Measurements from ENCODE around the gene L1TD1.

The L1TD1 gene

DNA sequence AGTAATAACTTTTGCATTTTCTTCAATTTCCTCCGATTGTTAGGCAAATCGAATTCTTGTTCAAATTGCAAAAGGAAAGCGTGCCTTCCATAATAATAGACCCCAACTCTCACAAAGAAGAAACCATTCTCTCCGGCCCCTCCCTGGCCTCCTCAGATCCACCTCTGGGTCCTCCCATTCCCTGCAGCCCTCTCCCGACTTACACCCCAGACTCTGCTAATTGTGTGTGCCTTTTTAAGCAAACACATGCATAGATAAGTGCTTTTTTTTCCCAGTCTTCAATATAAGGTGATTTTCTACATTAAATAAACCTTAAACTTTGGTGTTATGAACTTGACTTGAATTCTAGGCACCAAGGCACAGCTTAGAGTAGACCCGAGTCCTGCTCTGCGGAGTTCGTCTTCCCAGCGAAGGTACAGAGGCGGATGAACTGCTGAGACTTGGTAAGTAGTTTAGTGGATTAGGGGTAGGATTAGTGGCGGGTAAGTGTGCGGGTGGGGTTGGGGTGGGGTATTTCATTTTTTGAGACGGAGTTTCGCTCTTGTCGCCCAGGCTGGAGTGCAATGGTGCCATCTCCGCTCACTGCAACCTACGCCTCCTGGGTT lies 1.5 kb downstream of the L1TD1 start:
- Histone ChIP-seq H3K4me1 (peaks cover 0 to 10% (median 0%) of the 10 kb centered on the region in 10 experiments; a peak in 7 of 20 replicates), H3K27me3 (no peaks in the 10 kb centered on the region), H3K4me3 (no peak overlapping the region), H4K20me1 (no peaks in the 10 kb centered on the region), H3K4me2 (no peak overlapping the region), H3K9me3 (replicated peaks in 1 of 11) (peaks cover 6 to 20% (median 13%) of the 10 kb centered on the region in 11 experiments; a peak in 21 of 22 replicates), H3K27ac (no peak overlapping the region), H3K9ac (no peak overlapping the region), H3K36me3 (no peaks in the 10 kb centered on the region)
- TF ChIP-seq Cebpa-rat (IDR thresholded peaks at IDR 0.05): no peak

- no peak for TF ChIP-seq Cebpa-rat (IDR thresholded peaks at IDR 0.05)
- Histone ChIP-seq H4K20me1 (no peaks in the 10 kb centered on the region), H3K4me2 (peak overlapping the region in 1 of 11 experiments; percentile 28; a peak in 1 of 22 replicates), H3K27me3 (no peaks in the 10 kb centered on the region), H3K36me3 (no peaks in the 10 kb centered on the region), H3K4me1 (peaks cover 0 to 10% (median 0%) of the 10 kb centered on the region in 10 experiments; a peak in 7 of 20 replicates), H3K4me3 (no peak overlapping the region), H3K27ac (no peak overlapping the region), H3K9me3 (replicated peaks in 1 of 11) (peaks cover 6 to 20% (median 13%) of the 10 kb centered on the region in 11 experiments; a peak in 21 of 22 replicates), H3K9ac (no peak overlapping the region)
These were observed 3.6 kb downstream of the L1TD1 start for GRCh38 chr1:62198069-62198780.

GRCh38 chr1:62198781-62199125 lies 4.1 kb downstream of the L1TD1 start:
- no peaks in the 10 kb centered on the region for H3K27me3 ChIP-seq
- peaks cover 6 to 18% (median 13%) of the 10 kb centered on the region in 11 experiments; a peak in 21 of 22 replicates for H3K9me3 ChIP-seq (replicated peaks in 1 of 11)
- H3K4me2 ChIP-seq: peak overlapping the region in 1 of 11 experiments; percentile 28; a peak in 1 of 22 replicates
- no peak overlapping the region for H3K4me3 ChIP-seq
- H3K4me1 ChIP-seq: peaks cover 0 to 10% (median 0%) of the 10 kb centered on the region in 10 experiments; a peak in 7 of 20 replicates
- no peaks in the 10 kb centered on the region for H4K20me1 ChIP-seq
- no peak overlapping the region for H3K9ac ChIP-seq
- H3K36me3 ChIP-seq: no peaks in the 10 kb centered on the region
- H3K27ac ChIP-seq: no peak overlapping the region
- no peak for TF ChIP-seq Cebpa-rat (IDR thresholded peaks at IDR 0.05)

- Histone ChIP-seq H3K4me1 (peaks cover 11 to 26% (median 22%) of the 10 kb centered on the region in 10 experiments), H3K36me3 (no peaks in the 10 kb centered on the region), H3K27me3 (no peaks in the 10 kb centered on the region), H3K4me2 (no peak overlapping the region), H3K27ac (no peak overlapping the region), H4K20me1 (no peaks in the 10 kb centered on the region), H3K4me3 (no peak overlapping the region), H3K9me3 (replicated peaks in 1 of 11) (peaks cover 9 to 20% (median 12%) of the 10 kb centered on the region in 11 experiments; a peak in 21 of 22 replicates), H3K9ac (no peak overlapping the region)
- TF ChIP-seq Cebpa-rat (IDR thresholded peaks at IDR 0.05): no peak
These were observed 12.5 kb downstream of the L1TD1 start for GRCh38 chr1:62207187-62207586.

GRCh38 chr1:62208087-62208486 lies 13.4 kb downstream of the L1TD1 start:
- H3K4me1 ChIP-seq: peaks cover 11 to 26% (median 22%) of the 10 kb centered on the region in 10 experiments
- H3K4me3 ChIP-seq: no peak overlapping the region
- no peaks in the 10 kb centered on the region for H4K20me1 ChIP-seq
- peak overlapping the region in 2 of 11 experiments; percentile 47 to 91; a peak in 4 of 22 replicates for H3K27ac ChIP-seq
- H3K9ac ChIP-seq: no peak overlapping the region
- no peaks in the 10 kb centered on the region for H3K27me3 ChIP-seq
- no peaks in the 10 kb centered on the region for H3K36me3 ChIP-seq
- no peak overlapping the region for H3K4me2 ChIP-seq
- H3K9me3 ChIP-seq (replicated peaks in 1 of 11): peaks cover 9 to 20% (median 12%) of the 10 kb centered on the region in 11 experiments; a peak in 21 of 22 replicates
- TF ChIP-seq Cebpa-rat (IDR thresholded peaks at IDR 0.05): no peak

GRCh38 chr1:62208970-62209369 lies 14.3 kb downstream of the L1TD1 start:
- H3K9ac ChIP-seq: no peak overlapping the region
- no peak overlapping the region for H3K4me3 ChIP-seq
- H3K4me1 ChIP-seq: peaks cover 11 to 26% (median 22%) of the 10 kb centered on the region in 10 experiments
- H3K27me3 ChIP-seq: no peaks in the 10 kb centered on the region
- H3K36me3 ChIP-seq: no peaks in the 10 kb centered on the region
- H3K9me3 ChIP-seq (replicated peaks in 1 of 11): peaks cover 9 to 20% (median 12%) of the 10 kb centered on the region in 11 experiments; a peak in 21 of 22 replicates
- no peak for TF ChIP-seq Cebpa-rat (IDR thresholded peaks at IDR 0.05)
- H3K4me2 ChIP-seq: peak overlapping the region in 7 of 11 experiments; percentile 5 to 74 (median 57); a peak in 9 of 22 replicates
- H4K20me1 ChIP-seq: no peaks in the 10 kb centered on the region
- H3K27ac ChIP-seq: peak overlapping the region in 9 of 11 experiments; percentile 75 to 91 (median 77); a peak in 16 of 22 replicates

DNA sequence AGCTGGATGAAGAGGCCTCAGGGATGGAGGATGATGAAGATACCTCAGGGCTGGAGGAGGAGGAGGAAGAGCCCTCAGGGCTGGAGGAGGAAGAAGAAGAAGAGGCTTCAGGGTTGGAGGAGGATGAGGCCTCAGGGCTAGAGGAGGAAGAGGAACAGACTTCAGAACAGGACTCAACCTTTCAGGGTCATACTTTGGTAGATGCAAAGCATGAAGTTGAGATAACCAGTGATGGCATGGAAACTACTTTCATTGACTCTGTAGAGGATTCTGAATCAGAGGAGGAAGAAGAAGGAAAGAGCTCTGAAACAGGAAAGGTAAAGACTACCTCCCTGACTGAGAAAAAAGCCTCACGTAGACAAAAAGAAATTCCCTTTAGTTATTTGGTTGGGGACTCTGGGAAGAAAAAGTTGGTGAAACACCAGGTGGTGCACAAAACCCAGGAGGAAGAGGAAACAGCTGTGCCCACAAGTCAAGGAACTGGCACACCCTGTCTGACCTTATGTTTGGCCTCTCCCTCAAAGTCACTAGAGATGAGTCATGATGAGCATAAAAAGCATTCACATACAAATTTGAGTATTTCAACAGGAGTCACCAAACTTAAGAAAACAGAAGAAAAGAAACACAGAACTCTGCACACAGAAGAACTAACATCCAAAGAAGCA lies 15.4 kb downstream of the L1TD1 start:
- peak overlapping the region; percentile 25 to 74 (median 57) for H3K4me2 ChIP-seq

GRCh38 chr1:62210960-62211359 lies 16.3 kb downstream of the L1TD1 start:
- Histone ChIP-seq H3K36me3 (no peaks in the 10 kb centered on the region), H3K9ac (peak overlapping the region in 3 of 11 experiments; percentile 7 to 55 (median 8); a peak in 2 of 22 replicates), H3K4me2 (peak overlapping the region in 5 of 11 experiments; percentile 57 to 74 (median 65); a peak in 6 of 22 replicates), H3K9me3 (replicated peaks in 1 of 11) (peaks cover 9 to 20% (median 12%) of the 10 kb centered on the region in 11 experiments; a peak in 21 of 22 replicates), H3K4me3 (no peak overlapping the region), H4K20me1 (no peaks in the 10 kb centered on the region), H3K4me1 (peaks cover 11 to 26% (median 22%) of the 10 kb centered on the region in 10 experiments), H3K27me3 (no peaks in the 10 kb centered on the region), H3K27ac (peak overlapping the region in 9 of 11 experiments; percentile 75 to 91 (median 77); a peak in 17 of 22 replicates)
- TF ChIP-seq Cebpa-rat (IDR thresholded peaks at IDR 0.05): no peak

More for the DNA sequence above, 15.4 kb downstream of the L1TD1 start:
- peaks cover 9 to 20% (median 12%) of the 10 kb centered on the region in 11 experiments; a peak in 21 of 22 replicates for H3K9me3 ChIP-seq (replicated peaks in 1 of 11)
- H3K4me3 ChIP-seq: no peak overlapping the region; a peak in 1 of 20 replicates
- TF ChIP-seq Cebpa-rat (IDR thresholded peaks at IDR 0.05): no peak
- peak overlapping the region in 10 of 11 experiments; percentile 58 to 91 (median 76); a peak in 20 of 22 replicates for H3K27ac ChIP-seq
- H4K20me1 ChIP-seq: no peaks in the 10 kb centered on the region
- H3K36me3 ChIP-seq: no peaks in the 10 kb centered on the region
- H3K4me1 ChIP-seq: peaks cover 11 to 26% (median 22%) of the 10 kb centered on the region in 10 experiments
- peak overlapping the region in 9 of 11 experiments; percentile 30 to 71 (median 49); a peak in 13 of 22 replicates for H3K9ac ChIP-seq
- no peaks in the 10 kb centered on the region for H3K27me3 ChIP-seq

Measured in BLaER1 treated with 17β-estradiol and CSF1 and Interleukin-3, amounts not matched to agents 10 nM and 100 nM (cell line).